Body of pancreas (tissue), 4 donors: ENCODE measurements around the gene BCHE. TPM values are rescaled to one million over a fixed set of nuclear protein-coding genes. Genes with fewer than 3 reads are reported as not detected.

Experiments used
- ATAC-seq: fragments of 150-250 bp; one replicate; pipeline ENCODE4 v1.9.1; 2016
- DNase-seq, 4 donors: peaks; one replicate each; pipeline ENCODE4 v3.0.0-alpha.2; 2019
- H3K27ac ChIP-seq, 4 donors: fragments of 200-600 bp; sonication (generic); 1 replicate in 3 of 4; 2 replicates in 1 of 4; pipeline versions ENCODE4 v1.5.1 to v1.6.1; 2016 to 2019; ENCODE audit warnings: mild to moderate bottlenecking in 1 of 4, mixed read lengths in 1 of 4, moderate library complexity in 1 of 4
- H3K27me3 ChIP-seq, 2 donors: fragments of 200-600 bp; sonication (generic); one replicate each; pipeline ENCODE4 v1.6.0; 2016; ENCODE audit warnings: mild to moderate bottlenecking in 1 of 2
- H3K36me3 ChIP-seq, 2 donors: fragments of 200-600 bp; sonication (generic); replicated peaks in 1 of 2; 2 replicates each; pipeline ENCODE4 v1.5.1; 2016; ENCODE audit warnings: low read depth in 2 of 2; ENCODE audit not compliant: insufficient read depth in 1 of 2
- H3K4me1 ChIP-seq: fragments of 200-600 bp; sonication (generic); one replicate; pipeline ENCODE4 v1.6.0; 2016
- H3K4me3 ChIP-seq, 2 donors: fragments of 200-600 bp; sonication (generic); 1 replicate in 1 of 2; 2 replicates in 1 of 2; pipeline ENCODE4 v1.5.1; 2016 to 2019
- H3K9me3 ChIP-seq, 3 donors: fragments of 200-600 bp; sonication (generic); 1 replicate in 2 of 3; 2 replicates in 1 of 3; pipeline ENCODE4 v1.5.1; 2016
- CTCF ChIP-seq, 7 experiments: fragments of 450-650 bp in 4 of 7; fragments of 200-600 bp in 3 of 7; sonication (generic) in 3 of 7; IDR thresholded peaks; one replicate each; pipeline ENCODE4 v1.5.1; 2016 to 2019; ENCODE audit warnings: antibody characterized with exemption in 7 of 7
- POLR2A ChIP-seq, 3 donors: fragments of 450-650 bp; IDR thresholded peaks; one replicate each; pipeline ENCODE4 v1.6.1; 2016; ENCODE audit warnings: antibody characterized with exemption in 3 of 3, mild to moderate bottlenecking in 2 of 3
- WGBS, 2 donors: methylation state at CpG; one replicate each; pipeline ENCODE4 v1.1.5; 2017; 5-methylcytosine and 5-hydroxymethylcytosine counted together
- intact Hi-C: fragments of 100-400 bp; cut with DNase I; formaldehyde crosslinking; loops from one replicate; pipeline ENCODE4 v1.15.1; 2023
- total RNA-seq, 2 donors: library from RNA; depleted of rRNA; stranded (reverse); fragments of >200 nt; gene quantifications; one replicate each; pipeline ENCODE4 v1.1.0, GENCODE V29; 2016

BCHE gene
- total RNA-seq, 2 donors from 2014 or later: 0.52 to 4.0 TPM

GRCh38 chr3:165827233-165827632, 10.0 kb downstream of the BCHE start:
- Histone ChIP-seq H3K27me3 (no peaks in the 10 kb centered on the region), H3K4me1 (no peaks in the 10 kb centered on the region), H3K36me3 (no peaks in the 10 kb centered on the region), H3K9me3 (no peaks in the 10 kb centered on the region), H3K4me3 (no peak overlapping the region), H3K27ac (no peak overlapping the region)
- WGBS, 2 donors: 32 to 45% methylated on average over 1 of the region's 1 CpG
- DNase-seq (no peak), ATAC-seq (no peak)
- TF ChIP-seq POLR2A (IDR thresholded peaks at IDR 0.05): no peak
- TF ChIP-seq CTCF (IDR thresholded peaks at IDR 0.05): no peak
- intact Hi-C loops: no loop called here

- Histone ChIP-seq H3K9me3 (no peaks in the 10 kb centered on the region), H3K4me1 (no peaks in the 10 kb centered on the region), H3K36me3 (no peaks in the 10 kb centered on the region), H3K4me3 (no peak overlapping the region), H3K27ac (no peak overlapping the region), H3K27me3 (no peaks in the 10 kb centered on the region)
- intact Hi-C loops: no loop called here
- DNase-seq (no peak), ATAC-seq (no peak)
- WGBS, 2 donors: 16 to 23% methylated on average over 2 of the region's 2 CpGs
- TF ChIP-seq POLR2A (IDR thresholded peaks at IDR 0.05) (no peak), CTCF (IDR thresholded peaks at IDR 0.05) (no peak)
Observed at GRCh38 chr3:165820671-165821123, 16.5 kb downstream of the BCHE start.

GRCh38 chr3:165817160-165817709, 20.0 kb downstream of the BCHE start:
- WGBS, 2 donors: 93 to 94% methylated on average over 3 of the region's 3 CpGs
- H3K27ac ChIP-seq: no peak overlapping the region
- H3K9me3 ChIP-seq: no peaks in the 10 kb centered on the region
- H3K4me3 ChIP-seq: no peak overlapping the region
- ATAC-seq (no peak), DNase-seq (no peak)
- TF ChIP-seq POLR2A (IDR thresholded peaks at IDR 0.05) (no peak), CTCF (IDR thresholded peaks at IDR 0.05) (no peak)
- no peaks in the 10 kb centered on the region for H3K27me3 ChIP-seq
- intact Hi-C loops: no loop called here
- no peaks in the 10 kb centered on the region for H3K4me1 ChIP-seq
- no peaks in the 10 kb centered on the region for H3K36me3 ChIP-seq

- no peak for ATAC-seq
- intact Hi-C loops: no loop called here
Observed at GRCh38 chr3:165816209-165816608, 21.0 kb downstream of the BCHE start.

More at GRCh38 chr3:165816209-165816608, 21.0 kb downstream of the BCHE start:
- no peak for DNase-seq
- TF ChIP-seq CTCF (IDR thresholded peaks at IDR 0.05) (no peak), POLR2A (IDR thresholded peaks at IDR 0.05) (no peak)
- no peaks in the 10 kb centered on the region for H3K9me3 ChIP-seq
- H3K36me3 ChIP-seq: no peaks in the 10 kb centered on the region
- WGBS, 2 donors: 48 to 53% methylated on average over 1 of the region's 1 CpG
- H3K4me3 ChIP-seq: no peak overlapping the region
- H3K4me1 ChIP-seq: no peaks in the 10 kb centered on the region
- H3K27ac ChIP-seq: no peak overlapping the region
- no peaks in the 10 kb centered on the region for H3K27me3 ChIP-seq
